ENCODE data around the gene DUS4L.
A peak's percentile ranks its signal among the peaks of the same experiment; 100 is the strongest.

The DUS4L gene

GRCh38 chr7:107581387-107582013, 17.7 kb downstream of the DUS4L start:
- H3K4me1 Mint-ChIP-seq = peaks cover 23% of the 10 kb centered on the region
- peaks cover 30% of the 10 kb centered on the region for H3K36me3 Mint-ChIP-seq (ENCODE audit: low read depth)
- no peak for DNase-seq
- no peak overlapping the region for H3K27ac Mint-ChIP-seq
- H3K9me3 Mint-ChIP-seq = no peaks in the 10 kb centered on the region
- no peak for TF ChIP-seq CTCF (IDR thresholded peaks at IDR 0.05)
- H3K4me3 Mint-ChIP-seq = peak overlapping the region; percentile 87
- no peaks in the 10 kb centered on the region for H3K27me3 Mint-ChIP-seq (ENCODE audit: low read depth, poor library complexity)

DNA sequence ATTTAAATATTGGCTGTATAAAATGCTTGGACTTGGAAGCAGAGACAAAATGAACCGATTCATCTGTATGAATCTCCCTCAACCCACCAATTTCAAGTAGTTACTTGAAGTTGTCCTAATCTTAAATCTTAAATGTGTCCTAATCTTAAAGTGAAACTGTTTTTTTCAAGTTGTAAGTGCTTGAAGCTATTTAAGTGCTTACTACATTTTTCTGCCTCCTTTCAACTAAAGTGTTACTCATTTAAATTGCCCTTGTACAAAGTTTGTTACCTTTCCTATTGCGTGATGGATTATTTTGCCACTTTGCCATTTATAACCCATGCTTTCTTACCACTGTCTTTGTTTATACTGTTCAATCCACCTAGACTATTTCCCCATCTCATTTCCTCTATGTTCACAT, 19.1 kb downstream of the DUS4L start:
- H3K4me3 Mint-ChIP-seq = no peak overlapping the region
- H3K27ac Mint-ChIP-seq = no peak overlapping the region
- TF ChIP-seq CTCF (IDR thresholded peaks at IDR 0.05) = no peak
- peaks cover 31% of the 10 kb centered on the region for H3K36me3 Mint-ChIP-seq (ENCODE audit: low read depth)
- no peaks in the 10 kb centered on the region for H3K27me3 Mint-ChIP-seq (ENCODE audit: low read depth, poor library complexity)
- H3K4me1 Mint-ChIP-seq = peaks cover 23% of the 10 kb centered on the region
- no peak for DNase-seq
- no peaks in the 10 kb centered on the region for H3K9me3 Mint-ChIP-seq

GRCh38 chr7:107584716-107585115, 20.9 kb downstream of the DUS4L start:
- Mint-ChIP-seq H3K27me3 (ENCODE audit: low read depth, poor library complexity) (no peaks in the 10 kb centered on the region), H3K27ac (no peak overlapping the region), H3K9me3 (peaks cover 7% of the 10 kb centered on the region), H3K4me1 (peaks cover 23% of the 10 kb centered on the region), H3K4me3 (no peak overlapping the region), H3K36me3 (ENCODE audit: low read depth) (peaks cover 42% of the 10 kb centered on the region)
- TF ChIP-seq CTCF (IDR thresholded peaks at IDR 0.05) = no peak
- DNase-seq = no peak

DNA sequence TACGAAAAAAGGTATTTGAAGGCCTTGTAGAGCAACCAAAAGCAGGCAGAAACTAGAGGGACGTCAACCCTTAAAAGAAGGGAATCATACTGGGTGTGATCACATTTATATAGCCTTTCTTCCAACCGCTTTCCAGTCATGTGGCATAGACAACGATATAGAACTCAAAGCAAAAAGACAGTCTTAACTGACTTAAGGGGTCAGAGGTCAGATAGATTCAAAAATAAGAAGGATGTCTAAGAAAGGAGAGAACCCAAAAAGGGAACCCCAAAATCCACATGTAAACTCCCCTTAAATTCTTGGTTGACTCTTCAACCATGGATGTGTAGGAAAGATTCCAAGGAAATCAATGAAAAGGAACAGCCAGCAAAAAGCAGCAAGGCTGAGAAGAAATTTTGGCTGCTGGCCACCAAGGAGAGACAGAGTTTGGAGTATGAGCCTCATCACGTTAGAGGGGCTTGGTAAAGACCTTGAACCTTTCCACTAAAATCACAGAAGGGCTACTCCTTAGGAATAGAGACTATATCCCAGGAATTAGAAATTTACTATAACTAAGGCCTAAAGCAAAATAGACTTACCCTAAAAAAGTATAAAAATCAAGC, 24.9 kb downstream of the DUS4L start:
- Mint-ChIP-seq H3K27ac (no peak overlapping the region), H3K4me3 (no peak overlapping the region), H3K36me3 (ENCODE audit: low read depth) (peaks cover 47% of the 10 kb centered on the region), H3K4me1 (no peaks in the 10 kb centered on the region), H3K9me3 (peaks cover 7% of the 10 kb centered on the region), H3K27me3 (ENCODE audit: low read depth, poor library complexity) (no peaks in the 10 kb centered on the region)
- DNase-seq = no peak
- no peak for TF ChIP-seq CTCF (IDR thresholded peaks at IDR 0.05)

DNA sequence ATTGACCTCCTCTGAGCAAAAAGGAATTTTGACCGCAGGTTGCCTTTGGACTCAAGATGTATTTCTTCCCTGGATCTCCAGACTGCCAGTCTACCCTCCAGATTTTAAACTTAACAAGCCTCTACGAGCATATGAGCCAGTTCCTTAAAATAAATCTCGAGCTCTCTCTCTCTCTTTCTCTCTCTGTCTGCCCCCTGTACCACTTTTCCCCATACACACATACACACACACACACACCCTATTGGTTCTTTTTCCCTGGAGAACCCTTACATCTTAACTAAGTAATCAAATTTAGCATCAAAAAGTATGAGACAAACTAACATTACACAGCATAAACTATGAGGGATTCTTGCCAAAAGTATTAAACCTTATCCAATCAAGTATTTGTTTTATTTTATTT, 27.6 kb downstream of the DUS4L start:
- Mint-ChIP-seq H3K9me3 (peaks cover 7% of the 10 kb centered on the region), H3K36me3 (ENCODE audit: low read depth) (peaks cover 40% of the 10 kb centered on the region), H3K4me1 (peaks cover 1% of the 10 kb centered on the region), H3K4me3 (no peak overlapping the region), H3K27me3 (ENCODE audit: low read depth, poor library complexity) (no peaks in the 10 kb centered on the region), H3K27ac (no peak overlapping the region)
- TF ChIP-seq CTCF (IDR thresholded peaks at IDR 0.05) = no peak
- no peak for DNase-seq
